HG02678 (cell line): ENCODE measurements around the gene SUN5.
"Not testable (repeated sequence)": the region's sequence is repeated elsewhere in the genome, so short reads cannot be mapped to it uniquely, and the experiment has no call there.

Experiments used
- ATAC-seq: cut with Tn5 transposase; IDR thresholded peaks from one replicate; pipeline ENCODE4 v1.9.1; 2021; ENCODE audit warnings: mild to moderate bottlenecking, moderate library complexity; ENCODE audit not compliant: unreplicated experiment

The SUN5 gene

GRCh38 chr20:32978009-32978335 is 26.3 kb downstream of the SUN5 start:
- ATAC-seq, result no peak

DNA sequence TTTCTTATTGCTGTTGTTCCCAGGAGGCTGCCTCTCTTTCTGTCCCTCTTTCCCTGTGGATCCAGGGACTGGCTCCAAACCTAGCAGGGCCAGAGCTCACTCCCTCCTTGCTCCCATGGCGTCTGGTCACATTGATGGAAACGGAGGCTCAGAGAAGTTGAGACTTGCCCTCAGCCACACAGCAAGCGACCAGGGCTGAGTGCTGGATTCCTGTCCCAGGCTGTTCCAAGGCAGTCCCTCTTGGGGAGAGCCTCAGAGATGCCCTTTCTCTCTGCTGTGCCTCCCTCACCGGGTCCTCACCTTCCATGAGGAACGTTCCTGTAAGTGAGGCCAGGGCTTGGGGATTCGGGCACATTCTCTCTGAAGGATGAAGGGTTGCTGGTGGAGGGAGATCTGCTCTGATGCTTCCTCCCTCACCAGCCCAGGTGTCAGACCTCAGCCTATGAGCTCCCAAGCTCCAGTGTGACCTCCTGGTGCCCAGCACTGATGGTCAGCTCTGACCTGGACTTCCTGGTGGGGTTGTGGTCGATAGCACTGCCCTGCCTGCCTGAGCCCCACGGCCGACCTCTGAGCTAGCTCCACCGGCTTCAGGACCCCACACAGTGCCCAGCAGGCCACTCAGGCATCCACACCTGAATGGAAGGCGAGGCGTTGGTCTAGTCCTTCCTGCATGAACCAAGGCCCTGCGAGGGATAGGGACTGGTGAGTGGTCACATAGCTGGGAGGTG is 26.8 kb downstream of the SUN5 start:
- no peak for ATAC-seq

DNA sequence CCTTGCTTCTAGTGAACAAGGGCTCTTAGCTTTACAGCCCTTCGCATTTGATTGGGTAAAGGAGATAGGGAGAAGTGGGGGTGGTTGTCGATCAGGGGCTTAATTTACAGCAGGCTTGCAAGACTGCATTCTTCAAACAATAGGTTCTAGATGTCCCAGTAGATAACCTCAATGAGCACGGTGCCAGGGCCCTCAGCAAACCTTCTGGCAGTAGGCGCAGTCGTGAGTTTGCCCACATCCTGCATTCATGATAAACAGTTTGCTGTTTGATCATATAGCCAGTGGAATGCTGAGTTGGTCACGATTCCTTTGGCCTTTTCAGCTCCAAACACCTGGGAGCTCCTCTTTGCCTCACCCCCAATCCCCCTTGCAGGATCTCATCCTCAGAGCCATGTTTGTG is 27.5 kb downstream of the SUN5 start:
- no peak for ATAC-seq

DNA sequence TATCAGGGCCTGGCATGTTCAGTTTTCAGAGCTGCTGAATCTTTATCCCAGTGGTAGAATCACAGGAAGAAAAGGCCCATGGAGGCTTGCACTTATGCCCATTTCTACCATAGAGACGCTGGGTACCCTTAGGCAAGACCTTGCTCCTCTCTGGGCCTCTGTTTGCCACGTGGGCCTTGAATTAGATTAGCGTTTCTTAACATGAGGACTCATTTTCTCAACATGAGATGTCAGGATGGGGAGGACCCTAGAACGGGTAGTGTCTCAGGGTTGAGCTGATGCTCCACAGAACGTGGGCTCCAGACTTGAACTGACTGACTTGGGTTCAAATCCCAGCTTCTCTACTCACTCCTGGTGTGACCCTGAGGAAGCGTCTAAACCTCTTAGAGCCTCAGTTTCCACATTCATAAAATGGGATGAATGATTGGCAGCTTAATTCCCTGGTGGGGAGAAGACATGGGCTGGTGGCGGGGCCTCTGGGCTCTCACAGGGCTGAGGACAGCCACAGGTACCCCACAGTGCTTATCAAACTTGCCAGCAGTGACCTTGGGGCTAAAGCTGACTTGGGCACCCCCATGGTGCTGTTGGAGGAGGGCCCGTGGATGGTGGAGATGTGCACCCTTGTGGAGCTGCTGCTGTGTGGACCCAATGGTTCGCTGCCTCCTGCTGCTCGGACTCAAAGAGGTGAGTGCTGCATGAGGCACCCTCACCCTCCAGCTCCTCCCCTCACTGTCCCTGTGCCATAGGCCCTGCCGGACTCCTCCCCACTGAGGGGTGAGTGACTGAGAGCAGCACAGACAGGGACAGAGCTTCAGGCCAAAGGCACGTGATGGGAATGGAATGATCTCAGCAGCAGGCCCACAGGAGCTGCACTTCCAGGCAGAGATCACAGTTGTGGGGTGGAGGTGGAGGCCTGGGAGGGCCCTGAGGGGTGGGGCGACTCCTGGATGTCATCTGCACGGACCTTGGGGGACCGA is 28.2 kb downstream of the SUN5 start:
- ATAC-seq, result no peak

DNA sequence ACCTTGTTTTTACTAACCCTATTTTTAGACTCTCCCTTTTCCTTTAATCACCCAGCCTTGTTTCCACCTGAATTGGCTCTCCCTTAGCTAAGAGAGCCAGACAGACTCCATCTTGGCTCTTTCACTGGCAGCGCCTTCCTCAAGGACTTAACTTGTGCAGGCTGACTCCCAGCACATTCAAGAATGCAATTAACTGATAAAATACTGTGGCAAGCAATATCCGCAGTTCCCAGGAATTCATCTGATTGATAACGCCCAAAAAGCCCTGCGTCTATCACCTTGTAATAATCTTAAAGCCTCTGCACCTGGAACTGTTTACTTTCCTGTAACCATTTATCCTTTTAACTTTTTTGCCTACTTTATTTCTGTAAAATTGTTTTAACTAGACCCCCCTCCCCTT is 29.1 kb downstream of the SUN5 start:
- ATAC-seq, result not testable (repeated sequence)

- not testable (repeated sequence) for ATAC-seq
These were observed 29.8 kb downstream of the SUN5 start for GRCh38 chr20:32974204-32975064.

DNA sequence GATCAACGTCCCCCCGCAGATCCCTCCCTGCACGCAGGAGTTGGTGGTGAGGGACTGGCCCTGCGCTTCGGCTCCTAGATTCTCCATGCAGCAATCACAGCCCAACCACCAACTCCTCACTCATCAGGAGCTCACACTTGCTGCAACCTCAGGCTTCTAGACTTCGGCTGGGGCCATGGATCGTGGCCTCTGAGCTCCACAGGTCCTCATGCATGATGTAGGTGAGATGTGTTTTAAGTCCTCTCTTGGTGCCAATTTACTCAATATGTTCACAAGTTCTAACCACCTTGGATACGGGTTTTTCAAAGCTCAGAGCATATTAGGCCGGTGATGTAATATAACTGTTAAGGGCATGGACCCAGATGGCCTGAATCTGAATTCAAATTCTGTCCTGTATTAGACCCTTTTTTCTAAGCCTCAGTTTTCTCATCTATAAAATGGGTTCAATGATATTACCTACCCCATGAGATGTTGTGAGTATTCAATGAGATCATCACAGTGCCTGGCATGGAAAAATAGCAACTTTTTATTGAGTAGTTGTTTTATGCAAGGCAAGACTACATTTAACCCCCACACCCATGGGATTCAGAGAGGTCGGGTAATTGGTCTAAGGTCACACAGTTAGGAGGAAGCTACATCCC is 31.0 kb downstream of the SUN5 start:
- no peak for ATAC-seq

DNA sequence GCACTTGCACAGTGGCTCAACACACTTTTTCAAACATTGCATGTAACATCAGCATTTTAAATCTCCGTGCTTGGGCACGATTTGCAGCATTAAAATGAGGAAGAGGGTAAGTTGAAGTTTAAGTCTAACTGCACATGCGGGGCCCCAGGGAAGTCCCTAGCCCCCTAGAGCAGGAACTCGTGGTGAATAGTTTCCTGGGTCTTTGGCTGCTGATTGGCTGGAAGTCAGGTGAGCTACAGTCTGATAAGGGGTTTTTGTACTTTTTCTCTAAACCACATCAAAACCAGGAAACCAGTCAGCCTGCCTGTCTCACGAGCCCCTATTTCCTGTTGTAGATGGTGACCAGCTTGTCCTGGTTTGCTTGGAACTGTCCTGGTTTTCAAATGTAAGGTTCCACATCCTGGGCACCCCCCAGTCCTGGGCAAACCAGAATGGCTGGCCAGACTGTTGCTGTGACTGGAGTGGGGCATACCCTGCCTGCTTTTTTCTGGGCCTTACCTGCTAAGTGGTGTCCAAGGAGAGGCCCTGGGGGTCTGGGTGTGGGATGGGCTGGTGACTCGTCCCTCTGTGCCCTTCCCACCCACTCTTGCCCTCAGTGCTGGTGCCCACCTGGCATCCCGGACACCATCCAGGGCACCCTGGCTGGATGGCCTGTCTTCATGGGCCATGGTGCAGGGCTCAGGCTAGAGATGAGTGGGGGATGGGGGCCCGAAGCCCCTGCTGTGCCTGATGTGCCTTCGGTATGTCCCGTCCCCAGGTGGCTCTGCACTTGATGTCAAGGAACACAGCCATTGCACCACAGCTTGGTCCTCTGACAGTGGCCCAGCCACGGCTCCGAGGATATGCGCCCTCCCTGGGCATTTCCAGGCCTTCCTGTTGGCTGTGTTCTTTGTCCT is 31.8 kb downstream of the SUN5 start:
- ATAC-seq, result peak; percentile 86

DNA sequence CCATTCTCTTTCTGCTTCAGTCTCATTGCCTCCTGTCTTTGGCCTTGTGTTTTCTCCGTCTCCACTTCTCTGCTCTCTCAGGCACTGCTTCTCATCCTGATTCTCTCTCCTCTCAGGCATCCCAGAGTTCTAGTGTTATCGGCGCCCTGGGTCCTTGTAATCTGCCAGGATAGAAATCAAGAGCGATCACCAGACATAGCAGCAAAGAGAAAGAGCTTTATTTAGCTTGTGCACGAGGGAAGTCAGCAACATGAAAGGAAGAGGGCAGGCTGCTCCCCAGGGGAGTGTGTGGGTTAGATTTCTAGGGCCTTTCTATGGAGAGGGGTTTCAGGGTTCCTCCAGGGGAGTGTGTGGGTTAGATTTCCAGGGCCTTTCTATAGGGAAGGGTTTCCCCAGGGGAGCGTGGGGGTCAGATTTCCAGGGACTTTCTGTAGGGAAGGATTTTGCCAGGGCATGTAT is 32.5 kb downstream of the SUN5 start:
- ATAC-seq, result peak; percentile 28

- ATAC-seq, result no peak
These were observed 33.3 kb downstream of the SUN5 start for GRCh38 chr20:32970973-32971300.

GRCh38 chr20:32970115-32970972 is 33.9 kb downstream of the SUN5 start:
- no peak for ATAC-seq

GRCh38 chr20:32969356-32970114 is 34.7 kb downstream of the SUN5 start:
- no peak for ATAC-seq

- ATAC-seq, result no peak
These were observed 35.6 kb downstream of the SUN5 start for GRCh38 chr20:32968478-32969241.

GRCh38 chr20:32967961-32968457 is 36.2 kb downstream of the SUN5 start:
- no peak for ATAC-seq

- no peak for ATAC-seq
These were observed 37.1 kb downstream of the SUN5 start for GRCh38 chr20:32966881-32967781.

DNA sequence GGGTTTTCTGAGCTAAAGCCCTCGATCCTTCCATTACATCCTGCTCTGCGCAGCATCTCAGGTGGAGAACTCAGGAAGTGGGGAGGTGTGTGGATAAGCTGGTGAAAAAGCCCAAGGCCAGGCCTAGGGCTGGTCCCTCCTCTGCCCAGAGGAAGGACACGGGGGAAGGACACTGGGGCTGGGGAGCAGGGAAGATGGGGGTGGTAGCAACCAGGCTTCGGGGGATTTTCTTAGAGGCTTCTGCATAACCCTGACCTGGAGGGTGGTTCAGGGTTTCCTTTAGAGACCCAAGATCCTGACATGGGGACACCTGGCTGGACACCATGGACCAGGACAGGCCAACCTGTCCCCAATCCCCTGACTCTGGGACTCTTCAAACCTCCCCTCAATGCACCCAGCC is 37.9 kb downstream of the SUN5 start:
- no peak for ATAC-seq
